ENCODE results near the gene NTN3.

The NTN3 gene

GRCh38 chr16:2468233-2468724, 2.8 kb upstream of the NTN3 start:
- peak overlapping the region; percentile 95 for H3K27ac ChIP-seq (ENCODE audit: low read depth, low read length)
- peaks cover 75% of the 10 kb centered on the region for H3K4me1 ChIP-seq (ENCODE audit: control insufficient read depth, low read length)
- H3K9me3 ChIP-seq (ENCODE audit: control insufficient read depth, insufficient read depth, low read length) = no peaks in the 10 kb centered on the region
- TF ChIP-seq CTCF (IDR thresholded peaks at IDR 0.05; ENCODE audit: low read depth, low read length, poor library complexity, severe bottlenecking) (no peak), EZH2phosphoT487 (IDR thresholded peaks at IDR 0.05; ENCODE audit: borderline replicate concordance, low read length) (no peak)
- peaks cover 13% of the 10 kb centered on the region for H3K79me2 ChIP-seq (ENCODE audit: control insufficient read depth, low read length)
- no peaks in the 10 kb centered on the region for H3K27me3 ChIP-seq (ENCODE audit: control insufficient read depth, low read length)
- H3K4me3 ChIP-seq (ENCODE audit: low read length) = peak overlapping the region; percentile 81
- H3K4me2 ChIP-seq (ENCODE audit: low read length) = peak overlapping the region; percentile 92
- H3K9me2 ChIP-seq (replicated peaks; ENCODE audit: control insufficient read depth, low read length) = no peaks in the 10 kb centered on the region
- H4K20me1 ChIP-seq (ENCODE audit: control insufficient read depth, insufficient read depth, low read depth, low read length) = no peaks in the 10 kb centered on the region
- no peaks in the 10 kb centered on the region for H3K36me3 ChIP-seq (ENCODE audit: control insufficient read depth, low read length)
- peaks cover 30% of the 10 kb centered on the region for H3F3A ChIP-seq (ENCODE audit: control insufficient read depth, insufficient read depth)

GRCh38 chr16:2468725-2469398, 2.2 kb upstream of the NTN3 start:
- H3K4me2 ChIP-seq (ENCODE audit: low read length) = peak overlapping the region; percentile 92
- H3K27me3 ChIP-seq (ENCODE audit: control insufficient read depth, low read length) = no peaks in the 10 kb centered on the region

GRCh38 chr16:2469399-2470233, 1.5 kb upstream of the NTN3 start:
- TF ChIP-seq CTCF (IDR thresholded peaks at IDR 0.05; ENCODE audit: low read depth, low read length, poor library complexity, severe bottlenecking) (no peak), EZH2phosphoT487 (IDR thresholded peaks at IDR 0.05; ENCODE audit: borderline replicate concordance, low read length) (no peak)
- H3F3A ChIP-seq (ENCODE audit: control insufficient read depth, insufficient read depth) = peaks cover 29% of the 10 kb centered on the region
- peak overlapping the region; percentile 95 for H3K27ac ChIP-seq (ENCODE audit: low read depth, low read length)
- H3K36me3 ChIP-seq (ENCODE audit: control insufficient read depth, low read length) = peaks cover 5% of the 10 kb centered on the region; the same call in 1 of the 2 replicates
- peaks cover 22% of the 10 kb centered on the region for H3K79me2 ChIP-seq (ENCODE audit: control insufficient read depth, low read length)
- H3K9me2 ChIP-seq (replicated peaks; ENCODE audit: control insufficient read depth, low read length) = no peaks in the 10 kb centered on the region
- no peaks in the 10 kb centered on the region for H3K9me3 ChIP-seq (ENCODE audit: control insufficient read depth, insufficient read depth, low read length)
- peak overlapping the region; percentile 81 for H3K4me3 ChIP-seq (ENCODE audit: low read length)
- peak overlapping the region; percentile 92 for H3K4me2 ChIP-seq (ENCODE audit: low read length)
- H3K27me3 ChIP-seq (ENCODE audit: control insufficient read depth, low read length) = no peaks in the 10 kb centered on the region
- H4K20me1 ChIP-seq (ENCODE audit: control insufficient read depth, insufficient read depth, low read depth, low read length) = no peaks in the 10 kb centered on the region
- H3K4me1 ChIP-seq (ENCODE audit: control insufficient read depth, low read length) = peaks cover 76% of the 10 kb centered on the region

More at GRCh38 chr16:2468725-2469398, 2.2 kb upstream of the NTN3 start:
- peaks cover 15% of the 10 kb centered on the region for H3K79me2 ChIP-seq (ENCODE audit: control insufficient read depth, low read length)
- peak overlapping the region; percentile 95 for H3K27ac ChIP-seq (ENCODE audit: low read depth, low read length)
- H3K36me3 ChIP-seq (ENCODE audit: control insufficient read depth, low read length) = no peaks in the 10 kb centered on the region
- peaks cover 30% of the 10 kb centered on the region for H3F3A ChIP-seq (ENCODE audit: control insufficient read depth, insufficient read depth)
- no peaks in the 10 kb centered on the region for H3K9me2 ChIP-seq (replicated peaks; ENCODE audit: control insufficient read depth, low read length)
- no peaks in the 10 kb centered on the region for H3K9me3 ChIP-seq (ENCODE audit: control insufficient read depth, insufficient read depth, low read length)
- H3K4me3 ChIP-seq (ENCODE audit: low read length) = peak overlapping the region; percentile 81
- TF ChIP-seq EZH2phosphoT487 (IDR thresholded peaks at IDR 0.05; ENCODE audit: borderline replicate concordance, low read length) = no peak
- no peak for TF ChIP-seq CTCF (IDR thresholded peaks at IDR 0.05; ENCODE audit: low read depth, low read length, poor library complexity, severe bottlenecking)
- H4K20me1 ChIP-seq (ENCODE audit: control insufficient read depth, insufficient read depth, low read depth, low read length) = no peaks in the 10 kb centered on the region
- peaks cover 76% of the 10 kb centered on the region for H3K4me1 ChIP-seq (ENCODE audit: control insufficient read depth, low read length)
